Neural progenitor cell (in vitro differentiated cells): ENCODE results near the gene HMHB1. TPM values are rescaled to one million over a fixed set of nuclear protein-coding genes. Genes with fewer than 3 reads are reported as not detected.

Experiments
- DNase-seq: peaks from one replicate; pipeline ENCODE4 v3.0.0-alpha.2; 2016; ENCODE audit warnings: low spot score
- H2AFZ ChIP-seq: fragments of 200-600 bp; sonication (generic); replicated peaks from 2 replicates; pipeline ENCODE4 v1.6.1; 2016; ENCODE audit warnings: antibody characterized with exemption
- H3F3A ChIP-seq: fragments of 200-600 bp; sonication (generic); 2 replicates; pipeline ENCODE4 v1.6.1; 2016; ENCODE audit warnings: antibody characterized with exemption, low read depth
- H3K27ac ChIP-seq: fragments of 200-600 bp; sonication (generic); 2 replicates; pipeline ENCODE4 v1.5.1; 2016; ENCODE audit warnings: mild to moderate bottlenecking
- H3K27me3 ChIP-seq: fragments of 200-600 bp; sonication (generic); 2 replicates; pipeline ENCODE4 v1.6.1; 2016; ENCODE audit warnings: mild to moderate bottlenecking, moderate library complexity
- H3K36me3 ChIP-seq: fragments of 200-600 bp; sonication (generic); 2 replicates; pipeline ENCODE4 v1.5.1; 2016
- H3K4me1 ChIP-seq: fragments of 200-600 bp; sonication (generic); 2 replicates; pipeline ENCODE4 v1.6.1; 2016; ENCODE audit warnings: mixed run types
- H3K4me2 ChIP-seq: fragments of 200-600 bp; sonication (generic); 2 replicates; pipeline ENCODE4 v1.6.1; 2016
- H3K4me3 ChIP-seq: fragments of 200-600 bp; sonication (generic); 2 replicates; pipeline ENCODE4 v1.5.1; 2016
- H3K79me2 ChIP-seq: fragments of 200-600 bp; sonication (generic); 2 replicates; pipeline ENCODE4 v1.6.1; 2016; ENCODE audit warnings: low read depth
- H3K9ac ChIP-seq: fragments of 200-600 bp; sonication (generic); 2 replicates; pipeline ENCODE4 v1.6.1; 2016
- H3K9me3 ChIP-seq: fragments of 200-600 bp; sonication (generic); 2 replicates; pipeline ENCODE4 v1.5.1; 2016; ENCODE audit warnings: low read depth
- H4K20me1 ChIP-seq: fragments of 200-600 bp; sonication (generic); 2 replicates; pipeline ENCODE4 v1.6.1; 2016; ENCODE audit warnings: low read depth
- H3K27ac Mint-ChIP-seq: 3 replicates; pipeline ENCODE4 v1.8.0; 2021; ENCODE audit warnings: mixed read lengths
- H3K27me3 Mint-ChIP-seq: 2 replicates; pipeline ENCODE4 v1.8.0; 2022; ENCODE audit warnings: low read depth, mild to moderate bottlenecking, inconsistent platforms, moderate library complexity, mixed read lengths; ENCODE audit not compliant: insufficient read depth
- H3K36me3 Mint-ChIP-seq: 3 replicates; pipeline ENCODE4 v1.8.0; 2021; ENCODE audit warnings: mixed read lengths
- H3K4me1 Mint-ChIP-seq: 3 replicates; pipeline ENCODE4 v1.8.0; 2021; ENCODE audit warnings: mixed read lengths
- H3K4me3 Mint-ChIP-seq: 3 replicates; pipeline ENCODE4 v1.8.0; 2021; ENCODE audit warnings: mild to moderate bottlenecking, moderate library complexity, mixed read lengths
- H3K9me3 Mint-ChIP-seq: 3 replicates; pipeline ENCODE4 v1.8.0; 2020; ENCODE audit warnings: mixed read lengths
- CTCF ChIP-seq: fragments of 200-600 bp; sonication (generic); IDR thresholded peaks from 2 replicates; pipeline ENCODE4 v1.5.1; 2017; ENCODE audit warnings: antibody characterized with exemption, mild to moderate bottlenecking
- EZH2 ChIP-seq: fragments of 200-600 bp; sonication (generic); IDR thresholded peaks from 2 replicates; pipeline ENCODE4 v1.6.1; 2017; ENCODE audit warnings: antibody characterized with exemption, mild to moderate bottlenecking, moderate library complexity
- EZH2phosphoT487 ChIP-seq: fragments of 200-600 bp; sonication (generic); IDR thresholded peaks from 2 replicates; pipeline ENCODE4 v1.6.1; 2017; ENCODE audit warnings: antibody characterized with exemption
- total RNA-seq: library from RNA; depleted of rRNA; stranded (reverse); fragments of >200 nt; gene quantifications from 2 replicates; pipeline ENCODE4 v1.2.3, GENCODE V29; 2015; ENCODE audit warnings: low replicate concordance

The HMHB1 gene
- total RNA-seq = not detected in 2 replicates

GRCh38 chr5:143812085-143812705 lies at the start of gene HMHB1:
Gene HMHB1 (plus strand): TSS chr5:143812161.
- no peaks in the 10 kb centered on the region for H3K36me3 Mint-ChIP-seq
- no peak for TF ChIP-seq EZH2
- TF ChIP-seq EZH2phosphoT487 = no peak
- no peak for TF ChIP-seq CTCF
- Histone ChIP-seq H3K9ac (no peak within 1 kb of the TSS), H3K27ac (no peak within 1 kb of the TSS), H3K9me3 (no peaks in the 10 kb centered on the region), H3K4me3 (no peak within 1 kb of the TSS), H3K4me1 (peaks cover 13% of the 10 kb centered on the region), H3F3A (no peaks in the 10 kb centered on the region), H3K79me2 (no peaks in the 10 kb centered on the region), H4K20me1 (no peaks in the 10 kb centered on the region), H3K27me3 (no peaks in the 10 kb centered on the region), H2AFZ (no peak within 1 kb of the TSS), H3K36me3 (no peaks in the 10 kb centered on the region), H3K4me2 (no peak within 1 kb of the TSS)
- DNase-seq = no peak
- no peaks in the 10 kb centered on the region for H3K27me3 Mint-ChIP-seq
- H3K27ac Mint-ChIP-seq = no peak within 1 kb of the TSS
- H3K4me3 Mint-ChIP-seq = no peak within 1 kb of the TSS
- H3K4me1 Mint-ChIP-seq = peaks cover 7% of the 10 kb centered on the region
- H3K9me3 Mint-ChIP-seq = peaks cover 9% of the 10 kb centered on the region

GRCh38 chr5:143762636-143763220 lies 49.2 kb upstream of the HMHB1 start:
- Histone ChIP-seq H3K4me2 (no peak overlapping the region), H2AFZ (no peak overlapping the region), H3K9me3 (no peaks in the 10 kb centered on the region), H3K27me3 (no peaks in the 10 kb centered on the region), H3K27ac (no peak overlapping the region), H3K4me3 (no peak overlapping the region), H3K79me2 (no peaks in the 10 kb centered on the region), H3K9ac (no peak overlapping the region), H3K36me3 (no peaks in the 10 kb centered on the region), H3F3A (no peaks in the 10 kb centered on the region), H4K20me1 (no peaks in the 10 kb centered on the region), H3K4me1 (no peaks in the 10 kb centered on the region)
- TF ChIP-seq CTCF (no peak), EZH2 (no peak), EZH2phosphoT487 (no peak)
- H3K27ac Mint-ChIP-seq = no peak overlapping the region
- no peaks in the 10 kb centered on the region for H3K4me1 Mint-ChIP-seq
- H3K36me3 Mint-ChIP-seq = no peaks in the 10 kb centered on the region
- no peaks in the 10 kb centered on the region for H3K9me3 Mint-ChIP-seq
- H3K27me3 Mint-ChIP-seq = no peaks in the 10 kb centered on the region
- no peak overlapping the region for H3K4me3 Mint-ChIP-seq
- no peak for DNase-seq

GRCh38 chr5:143767162-143767561 lies 44.8 kb upstream of the HMHB1 start:
- Histone ChIP-seq H3K9ac (no peak overlapping the region), H4K20me1 (no peaks in the 10 kb centered on the region), H3K4me3 (no peak overlapping the region), H2AFZ (no peak overlapping the region), H3K4me2 (no peak overlapping the region), H3K4me1 (no peaks in the 10 kb centered on the region), H3K9me3 (no peaks in the 10 kb centered on the region), H3K79me2 (no peaks in the 10 kb centered on the region), H3F3A (no peaks in the 10 kb centered on the region), H3K27ac (no peak overlapping the region), H3K36me3 (no peaks in the 10 kb centered on the region), H3K27me3 (no peaks in the 10 kb centered on the region)
- H3K9me3 Mint-ChIP-seq = peaks cover 4% of the 10 kb centered on the region
- H3K36me3 Mint-ChIP-seq = no peaks in the 10 kb centered on the region
- H3K4me3 Mint-ChIP-seq = no peak overlapping the region
- H3K27me3 Mint-ChIP-seq = no peaks in the 10 kb centered on the region
- TF ChIP-seq CTCF (no peak), EZH2 (no peak), EZH2phosphoT487 (no peak)
- H3K4me1 Mint-ChIP-seq = peaks cover 2% of the 10 kb centered on the region
- no peak for DNase-seq
- H3K27ac Mint-ChIP-seq = no peak overlapping the region
